ENCODE measurements around the gene SLC1A2. TPM values are rescaled to one million over a fixed set of nuclear protein-coding genes. Genes with fewer than 3 reads are reported as not detected.

The SLC1A2 gene
- total RNA-seq, 4 donors from 2014 or later: 0.22 to 0.60 (median 0.41) TPM

DNA sequence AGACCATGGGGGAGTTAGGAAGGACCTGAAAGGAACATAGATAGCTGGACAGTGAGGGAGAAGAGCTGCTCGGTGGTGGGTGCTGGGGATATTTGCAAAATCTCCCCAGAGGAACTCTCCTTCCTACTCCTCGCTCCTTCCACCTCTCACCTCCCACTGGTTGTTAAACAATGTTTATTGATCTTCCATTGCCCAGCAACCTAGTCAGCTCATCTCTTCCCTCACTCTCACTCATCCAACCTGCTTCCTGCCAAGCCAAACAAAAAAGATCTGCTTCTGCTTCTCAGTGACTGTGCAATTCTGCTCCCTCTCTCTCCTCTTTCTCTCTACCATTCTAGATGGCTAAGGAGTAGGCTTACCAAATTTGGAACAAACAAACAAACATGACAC lies 115.0 kb downstream of the SLC1A2 start:
- Histone ChIP-seq H3K27ac (peak overlapping the region in 3 of 4 donors; percentile 42 to 86 (median 80)), H3K9me3 (no peaks in the 10 kb centered on the region), H3K27me3 (no peaks in the 10 kb centered on the region), H3K36me3 (no peaks in the 10 kb centered on the region), H3K4me3 (no peak overlapping the region), H3K4me1 (peaks cover 0 to 16% (median 6%) of the 10 kb centered on the region in 4 donors)
- 62 to 67% methylated on average over 2 of the region's 2 CpGs for WGBS, 2 donors
- no peak for DNase-seq (ENCODE audit: low spot score in 2 of 2)
- TF ChIP-seq CTCF (IDR thresholded peaks at IDR 0.05): no peak
- TF ChIP-seq POLR2A (IDR thresholded peaks at IDR 0.05): no peak
- no peak for TF ChIP-seq EP300 (IDR thresholded peaks at IDR 0.05)

GRCh38 chr11:35303596-35304385 lies 115.6 kb downstream of the SLC1A2 start:
- WGBS, 2 donors: 29 to 31% methylated on average over 6 of the region's 6 CpGs
- no peaks in the 10 kb centered on the region for H3K36me3 ChIP-seq

GRCh38 chr11:35302398-35302797 lies 117.0 kb downstream of the SLC1A2 start:
- no peaks in the 10 kb centered on the region for H3K9me3 ChIP-seq
- WGBS, 2 donors: 94 to 95% methylated on average over 4 of the region's 4 CpGs

More at GRCh38 chr11:35303596-35304385, 115.6 kb downstream of the SLC1A2 start:
- Histone ChIP-seq H3K27ac (peak overlapping the region in 3 of 4 donors; percentile 42 to 86 (median 80)), H3K9me3 (no peaks in the 10 kb centered on the region), H3K27me3 (no peaks in the 10 kb centered on the region), H3K4me1 (peaks cover 0 to 16% (median 6%) of the 10 kb centered on the region in 4 donors), H3K4me3 (no peak overlapping the region)
- peak in 1 of 2 donors; percentile 90 for TF ChIP-seq EP300 (IDR thresholded peaks at IDR 0.05)
- no peak for TF ChIP-seq POLR2A (IDR thresholded peaks at IDR 0.05)
- peak; percentile 33 to 82 for DNase-seq (ENCODE audit: low spot score in 2 of 2)

GRCh38 chr11:35298369-35298768 lies 121.0 kb downstream of the SLC1A2 start:
- H3K4me3 ChIP-seq: no peak overlapping the region
- TF ChIP-seq CTCF (IDR thresholded peaks at IDR 0.05) (no peak), EP300 (IDR thresholded peaks at IDR 0.05) (no peak), POLR2A (IDR thresholded peaks at IDR 0.05) (no peak)
- no peaks in the 10 kb centered on the region for H3K36me3 ChIP-seq
- DNase-seq (ENCODE audit: low spot score in 2 of 2): no peak
- H3K9me3 ChIP-seq: no peaks in the 10 kb centered on the region
- 75 to 84% methylated on average over 1 of the region's 1 CpG for WGBS, 2 donors
- no peak overlapping the region for H3K27ac ChIP-seq
- H3K27me3 ChIP-seq: no peaks in the 10 kb centered on the region
- peaks cover 0 to 10% (median under 1%) of the 10 kb centered on the region in 4 donors for H3K4me1 ChIP-seq

More at GRCh38 chr11:35302398-35302797, 117.0 kb downstream of the SLC1A2 start:
- DNase-seq (ENCODE audit: low spot score in 2 of 2): no peak
- Histone ChIP-seq H3K4me1 (peaks cover 0 to 16% (median 6%) of the 10 kb centered on the region in 4 donors), H3K27ac (peak overlapping the region in 1 of 4 donors; percentile 86), H3K36me3 (no peaks in the 10 kb centered on the region), H3K27me3 (no peaks in the 10 kb centered on the region), H3K4me3 (no peak overlapping the region)
- no peak for TF ChIP-seq EP300 (IDR thresholded peaks at IDR 0.05)
- no peak for TF ChIP-seq CTCF (IDR thresholded peaks at IDR 0.05)
- TF ChIP-seq POLR2A (IDR thresholded peaks at IDR 0.05): no peak

DNA sequence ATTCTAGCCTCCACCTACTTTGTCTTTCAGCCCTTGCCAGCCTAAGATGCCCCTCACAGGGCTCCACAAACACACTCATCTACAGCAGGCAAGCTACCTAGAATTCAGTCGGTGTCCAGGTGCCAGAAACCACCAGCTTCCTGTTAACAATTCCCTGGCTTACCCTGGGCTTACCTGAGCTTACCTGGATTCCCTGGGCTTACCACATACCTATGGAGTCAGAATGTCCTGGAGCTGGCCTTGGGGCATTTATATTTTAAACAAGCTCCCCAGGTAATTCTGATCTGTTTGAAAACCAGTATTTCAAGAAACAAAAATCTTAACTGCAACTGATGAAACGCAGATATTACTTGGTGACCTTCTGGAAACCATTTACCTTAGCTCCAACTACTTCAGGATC lies 123.6 kb downstream of the SLC1A2 start:
- Histone ChIP-seq H3K27ac (no peak overlapping the region), H3K9me3 (no peaks in the 10 kb centered on the region), H3K4me3 (no peak overlapping the region), H3K27me3 (no peaks in the 10 kb centered on the region), H3K4me1 (no peaks in the 10 kb centered on the region), H3K36me3 (no peaks in the 10 kb centered on the region)
- no peak for DNase-seq (ENCODE audit: low spot score in 2 of 2)
- TF ChIP-seq POLR2A (IDR thresholded peaks at IDR 0.05) (no peak), EP300 (IDR thresholded peaks at IDR 0.05) (no peak), CTCF (IDR thresholded peaks at IDR 0.05) (no peak)
- WGBS, 2 donors: 90 to 92% methylated on average over 2 of the region's 2 CpGs
